ENCODE results near the gene KCP. TPM values are rescaled to one million over a fixed set of nuclear protein-coding genes. Genes with fewer than 3 reads are reported as not detected.

The KCP gene
- total RNA-seq, 2 experiments from 2014 or later = 0.11 TPM; not detected in 1

DNA sequence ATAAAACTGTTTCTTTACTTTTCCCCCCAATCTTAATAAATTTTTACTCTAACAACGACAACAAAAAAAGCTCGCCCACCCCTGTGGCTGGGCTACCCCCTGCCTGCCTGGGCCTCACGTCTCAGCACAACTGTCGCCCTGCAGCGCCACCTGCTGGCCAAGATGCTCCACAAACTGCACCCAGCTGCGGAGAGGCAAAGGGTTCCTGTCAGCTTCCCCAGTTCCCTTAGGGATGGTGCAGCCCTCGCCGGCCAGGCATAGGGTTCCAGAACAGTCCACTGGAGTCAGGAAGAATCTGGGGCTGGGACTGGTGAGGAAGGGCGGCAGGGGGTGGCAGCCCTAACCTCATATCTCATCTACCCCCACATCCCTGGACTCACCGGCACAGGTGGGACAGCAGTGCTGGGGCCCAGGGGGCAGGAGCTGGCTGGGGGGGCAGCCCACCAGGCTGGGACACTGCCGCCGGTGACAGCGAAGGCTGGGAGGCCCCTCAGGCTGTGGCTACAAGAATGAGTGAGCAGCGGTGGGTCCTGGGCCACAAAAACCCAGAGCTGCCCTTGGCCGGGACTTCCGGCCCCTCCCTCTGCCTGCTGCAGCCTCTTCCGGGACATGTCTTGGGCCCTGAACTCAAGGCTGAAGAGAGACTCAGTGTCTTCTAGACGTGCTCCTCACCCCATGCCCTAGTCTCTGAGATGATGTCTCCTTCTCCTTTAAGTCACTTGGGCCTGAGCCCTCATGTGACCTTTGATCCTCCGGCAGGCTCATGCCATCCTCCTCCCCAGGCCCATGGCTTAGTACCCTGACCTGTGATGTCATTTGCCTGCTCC is 26.7 kb downstream of the KCP start:
- H3K9me3 ChIP-seq (ENCODE audit: control insufficient read depth in 1 of 2, insufficient read depth in 1 of 2, low read length in 2 of 2) = no peaks in the 10 kb centered on the region
- Mint-ChIP-seq H3K36me3 (ENCODE audit: low read depth) (no peaks in the 10 kb centered on the region), H3K27me3 (peaks cover 5% of the 10 kb centered on the region), H3K27ac (no peak overlapping the region), H3K9me3 (no peaks in the 10 kb centered on the region), H3K4me1 (ENCODE audit: low read depth) (no peaks in the 10 kb centered on the region), H3K4me3 (no peak overlapping the region)
- peaks cover 6% of the 10 kb centered on the region for H3K4me1 ChIP-seq (ENCODE audit: insufficient read depth, low read length)
- peak overlapping the region; percentile 36 for H3K4me3 ChIP-seq (ENCODE audit: low read length)
- ATAC-seq (ENCODE audit: poor library complexity) (peak; percentile 92), DNase-seq (peak; percentile 75 to 92 (median 84))
- intact Hi-C loops (cut with DNase I, micrococcal nuclease) = loop anchor here (1.0 to 5.0 kb wide), 8 partner anchors 21 to 459 kb away; partner anchors contain the start of genes ATP6V1F (in 1 of the 2) and CCDC136 (in 1 of the 2)
- no peak overlapping the region for H3K27ac ChIP-seq (ENCODE audit: low read depth in 1 of 2, low read length in 2 of 2)
- TF ChIP-seq CTCF (IDR thresholded peaks at IDR 0.05) = peak; percentile 99
- POLR2A ChIA-PET = interaction anchor here (1.0 to 1.4 kb wide), 2 partner anchors 15 to 21 kb away, joined by 4 read pairs; partner anchors contain the start of gene ATP6V1F
- H3K36me3 ChIP-seq (ENCODE audit: insufficient read depth, low read length) = no peaks in the 10 kb centered on the region
- CTCF ChIA-PET = interaction anchor here (0.6 to 4.6 kb wide), 15 partner anchors 10 to 335 kb away, joined by 3 to 45 read pairs (median 4); partner anchors contain the start of genes ATP6V1F and CALU
- peaks cover 7 to 14% of the 10 kb centered on the region in 2 experiments for H3K27me3 ChIP-seq (ENCODE audit: control insufficient read depth in 1 of 2, insufficient read depth in 2 of 2, low read length in 2 of 2)

DNA sequence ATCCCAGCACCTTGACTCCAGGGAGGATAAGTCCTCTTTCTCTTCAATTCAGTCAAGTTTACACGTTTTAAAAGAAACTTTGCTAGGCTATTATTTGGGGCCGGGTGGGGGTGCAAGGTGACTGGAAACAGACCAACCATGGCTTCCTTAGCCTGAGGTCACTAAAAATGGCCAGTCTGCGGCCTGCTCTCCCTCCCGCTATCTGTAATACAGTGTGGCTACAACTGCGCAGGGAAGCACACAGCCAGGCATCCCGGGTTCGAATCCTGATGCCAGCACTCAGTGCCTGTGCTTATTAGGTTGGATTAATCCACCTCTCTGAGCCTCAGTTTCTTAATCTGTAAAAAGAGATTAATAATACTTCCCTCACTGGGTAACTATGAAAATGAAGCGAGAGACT is 28.4 kb downstream of the KCP start:
- peaks cover 5% of the 10 kb centered on the region for H3K27me3 Mint-ChIP-seq
- no peak overlapping the region for H3K4me3 Mint-ChIP-seq

More for the DNA sequence above, 28.4 kb downstream of the KCP start:
- intact Hi-C loops (cut with DNase I, micrococcal nuclease) = loop anchor here (2.0 to 5.0 kb wide), 3 partner anchors 19 to 407 kb away; partner anchors contain the start of genes ATP6V1F (in 1 of the 2) and CCDC136 (in 1 of the 2)
- H3K9me3 ChIP-seq (ENCODE audit: control insufficient read depth in 1 of 2, insufficient read depth in 1 of 2, low read length in 2 of 2) = no peaks in the 10 kb centered on the region
- TF ChIP-seq CTCF (IDR thresholded peaks at IDR 0.05) = no peak
- no peaks in the 10 kb centered on the region for H3K9me3 Mint-ChIP-seq
- ATAC-seq (ENCODE audit: poor library complexity) (no peak), DNase-seq (no peak)
- H3K36me3 Mint-ChIP-seq (ENCODE audit: low read depth) = no peaks in the 10 kb centered on the region
- H3K4me3 ChIP-seq (ENCODE audit: low read length) = no peak overlapping the region
- ChIA-PET POLR2A (no interaction called here), CTCF (interaction anchor here (4.6 kb wide), 1 partner anchor 19 kb away, joined by 45 read pairs; the partner anchor contains the start of gene ATP6V1F)
- no peaks in the 10 kb centered on the region for H3K4me1 Mint-ChIP-seq (ENCODE audit: low read depth)
- H3K36me3 ChIP-seq (ENCODE audit: insufficient read depth, low read length) = no peaks in the 10 kb centered on the region
- H3K27ac Mint-ChIP-seq = no peak overlapping the region
- H3K27me3 ChIP-seq (ENCODE audit: control insufficient read depth in 1 of 2, insufficient read depth in 2 of 2, low read length in 2 of 2) = no peaks in the 10 kb centered on the region
- no peak overlapping the region for H3K27ac ChIP-seq (ENCODE audit: low read depth in 1 of 2, low read length in 2 of 2)
- peaks cover 10% of the 10 kb centered on the region for H3K4me1 ChIP-seq (ENCODE audit: insufficient read depth, low read length)

Data from CD4-positive, alpha-beta T cell (primary cell).